BE2C (cell line): ENCODE data around the gene MSANTD4.
"Not testable (repeated sequence)": the region's sequence is repeated elsewhere in the genome, so short reads cannot be mapped to it uniquely, and the experiment has no call there.

Source experiments
- DNase-seq: peaks from one replicate; pipeline ENCODE4 v3.0.0-alpha.2; 2020
- H3K27me3 ChIP-seq: fragments of 250-450 bp; sonication (Bioruptor Pico); 2 replicates; pipeline ENCODE4 v1.5.1; 2020; ENCODE audit warnings: mild to moderate bottlenecking
- H3K36me3 ChIP-seq: fragments of 250-450 bp; sonication (Bioruptor Pico); 2 replicates; pipeline ENCODE4 v1.5.1; 2020; ENCODE audit warnings: mild to moderate bottlenecking
- H3K4me1 ChIP-seq: fragments of 250-450 bp; sonication (Bioruptor Pico); 2 replicates; pipeline ENCODE4 v1.5.1; 2020
- H3K4me3 ChIP-seq: 2 replicates; pipeline ENCODE4 v1.5.1; 2011; ENCODE audit warnings: low read depth, low read length
- H3K9me3 ChIP-seq: fragments of 250-450 bp; sonication (Bioruptor Pico); 2 replicates; pipeline ENCODE4 v1.5.1; 2020
- CTCF ChIP-seq: IDR thresholded peaks from 2 replicates; pipeline ENCODE4 v1.5.1; 2012; ENCODE audit warnings: mild to moderate bottlenecking, low read depth, low read length

Gene MSANTD4

GRCh38 chr11:106059617-106060016, 37.6 kb upstream of the MSANTD4 start:
- H3K4me1 ChIP-seq, result peaks cover 7% of the 10 kb centered on the region
- no peaks in the 10 kb centered on the region for H3K9me3 ChIP-seq
- TF ChIP-seq CTCF, result no peak
- H3K4me3 ChIP-seq, result no peak overlapping the region
- H3K36me3 ChIP-seq, result no peaks in the 10 kb centered on the region
- no peaks in the 10 kb centered on the region for H3K27me3 ChIP-seq
- no peak for DNase-seq

GRCh38 chr11:106058377-106058776, 36.3 kb upstream of the MSANTD4 start:
- not testable (repeated sequence) for H3K4me1 ChIP-seq, DNase-seq, H3K4me3 ChIP-seq, H3K9me3 ChIP-seq, H3K36me3 ChIP-seq, H3K27me3 ChIP-seq

GRCh38 chr11:106051103-106051502, 29.1 kb upstream of the MSANTD4 start:
- no peaks in the 10 kb centered on the region for H3K36me3 ChIP-seq
- no peaks in the 10 kb centered on the region for H3K9me3 ChIP-seq
- H3K4me1 ChIP-seq, result peaks cover 15% of the 10 kb centered on the region
- no peaks in the 10 kb centered on the region for H3K27me3 ChIP-seq
- H3K4me3 ChIP-seq, result no peak overlapping the region
- no peak for TF ChIP-seq CTCF
- DNase-seq, result no peak

DNA sequence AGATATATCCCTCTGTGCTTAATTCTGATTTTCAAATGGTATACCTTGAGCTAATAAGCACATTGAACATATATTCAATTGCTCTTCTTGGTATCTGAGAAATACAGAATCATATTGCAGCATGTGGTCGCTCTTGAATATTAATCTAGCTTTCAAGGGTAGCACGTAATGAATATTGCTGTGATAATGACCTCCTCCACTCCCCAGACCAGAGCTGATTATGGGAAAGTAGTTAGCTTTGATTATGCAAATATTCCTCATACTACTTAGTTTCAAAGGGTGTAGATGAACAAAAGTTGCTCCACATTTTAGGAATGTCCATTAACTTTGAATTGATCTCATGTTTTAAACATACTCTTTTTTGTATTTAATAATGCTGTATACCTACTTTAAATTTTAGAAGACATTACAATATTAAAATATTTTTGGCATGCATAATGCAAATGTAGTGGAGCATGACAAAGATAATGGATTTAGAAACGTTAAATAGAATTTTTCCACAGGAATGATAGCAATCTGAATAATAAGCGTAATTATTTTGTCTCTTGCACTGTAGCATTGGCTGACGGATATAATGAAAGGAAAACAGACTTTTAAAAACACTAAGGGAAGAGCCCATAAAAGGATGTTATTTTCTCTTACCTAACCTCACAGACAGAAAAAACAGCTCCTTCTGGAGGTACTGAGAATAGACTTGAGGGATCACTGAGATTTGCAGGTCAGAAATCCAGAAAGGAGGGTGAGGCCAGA, 27.9 kb upstream of the MSANTD4 start:
- Histone ChIP-seq H3K4me3 (no peak overlapping the region), H3K27me3 (no peaks in the 10 kb centered on the region), H3K9me3 (no peaks in the 10 kb centered on the region), H3K4me1 (peaks cover 15% of the 10 kb centered on the region), H3K36me3 (no peaks in the 10 kb centered on the region)
- no peak for TF ChIP-seq CTCF
- no peak for DNase-seq

GRCh38 chr11:106047631-106048030, 25.6 kb upstream of the MSANTD4 start:
- no peaks in the 10 kb centered on the region for H3K9me3 ChIP-seq
- TF ChIP-seq CTCF, result no peak
- H3K36me3 ChIP-seq, result no peaks in the 10 kb centered on the region
- no peak overlapping the region for H3K4me3 ChIP-seq
- DNase-seq, result no peak
- no peaks in the 10 kb centered on the region for H3K27me3 ChIP-seq
- peaks cover 7% of the 10 kb centered on the region for H3K4me1 ChIP-seq

- H3K36me3 ChIP-seq, result no peaks in the 10 kb centered on the region
- H3K27me3 ChIP-seq, result no peaks in the 10 kb centered on the region
- H3K9me3 ChIP-seq, result no peaks in the 10 kb centered on the region
- no peak for TF ChIP-seq CTCF
- no peak for DNase-seq
- H3K4me1 ChIP-seq, result peaks cover 3% of the 10 kb centered on the region; the same call in 1 of the 2 replicates
- H3K4me3 ChIP-seq, result no peak overlapping the region
Observed at GRCh38 chr11:106043540-106043939, 21.5 kb upstream of the MSANTD4 start.
